ENCODE results near the gene ALOX12B.
A peak's percentile ranks its signal among the peaks of the same experiment; 100 is the strongest.

DNA sequence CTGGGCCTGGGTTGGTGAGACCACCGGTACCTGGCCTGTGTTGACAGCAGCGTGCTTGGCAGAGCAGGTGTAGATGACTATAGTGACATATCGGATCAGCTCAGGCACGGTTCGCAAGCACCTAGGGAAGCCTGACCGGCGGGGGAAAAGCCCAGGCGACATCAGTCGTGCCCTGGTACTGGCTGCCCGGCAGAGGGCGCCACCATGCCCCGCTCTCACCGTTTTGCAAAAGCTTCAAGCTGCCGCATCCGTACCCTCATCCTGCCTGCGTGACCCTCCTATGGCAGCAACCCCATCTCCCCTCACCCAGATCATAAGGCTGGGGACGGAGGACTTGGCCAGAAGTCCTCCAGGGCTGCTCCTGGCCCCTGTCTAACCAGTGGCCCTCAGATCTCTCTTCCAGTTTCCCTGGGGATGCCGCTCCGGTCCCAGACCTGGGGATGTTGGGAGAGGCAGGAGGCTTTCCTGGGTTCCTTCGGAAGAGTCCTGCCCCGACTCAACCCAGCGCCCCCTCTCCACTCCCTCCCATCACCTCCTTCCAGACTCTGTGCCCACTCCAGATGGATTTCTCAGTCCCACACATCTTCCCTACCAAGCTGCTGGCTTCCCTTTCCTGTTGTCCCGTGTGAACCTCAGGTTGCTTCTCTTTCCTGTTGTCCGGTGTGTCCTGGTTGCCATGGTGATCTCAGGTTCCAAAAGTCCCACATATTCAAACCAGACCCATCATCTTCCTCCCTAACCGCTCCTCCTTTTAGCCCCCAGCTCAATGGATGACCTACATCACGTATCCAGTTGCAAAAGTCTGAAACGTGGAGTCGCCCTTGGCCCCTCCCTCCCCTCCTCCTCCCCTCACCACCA lies 13.7 kb downstream of the ALOX12B start:
- TF ChIP-seq, protein P1, sequence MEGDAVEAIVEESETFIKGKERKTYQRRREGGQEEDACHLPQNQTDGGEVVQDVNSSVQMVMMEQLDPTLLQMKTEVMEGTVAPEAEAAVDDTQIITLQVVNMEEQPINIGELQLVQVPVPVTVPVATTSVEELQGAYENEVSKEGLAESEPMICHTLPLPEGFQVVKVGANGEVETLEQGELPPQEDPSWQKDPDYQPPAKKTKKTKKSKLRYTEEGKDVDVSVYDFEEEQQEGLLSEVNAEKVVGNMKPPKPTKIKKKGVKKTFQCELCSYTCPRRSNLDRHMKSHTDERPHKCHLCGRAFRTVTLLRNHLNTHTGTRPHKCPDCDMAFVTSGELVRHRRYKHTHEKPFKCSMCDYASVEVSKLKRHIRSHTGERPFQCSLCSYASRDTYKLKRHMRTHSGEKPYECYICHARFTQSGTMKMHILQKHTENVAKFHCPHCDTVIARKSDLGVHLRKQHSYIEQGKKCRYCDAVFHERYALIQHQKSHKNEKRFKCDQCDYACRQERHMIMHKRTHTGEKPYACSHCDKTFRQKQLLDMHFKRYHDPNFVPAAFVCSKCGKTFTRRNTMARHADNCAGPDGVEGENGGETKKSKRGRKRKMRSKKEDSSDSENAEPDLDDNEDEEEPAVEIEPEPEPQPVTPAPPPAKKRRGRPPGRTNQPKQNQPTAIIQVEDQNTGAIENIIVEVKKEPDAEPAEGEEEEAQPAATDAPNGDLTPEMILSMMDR (conservative IDR thresholded peaks at IDR 0.05) = peak; percentile 76
- TF ChIP-seq EZH2 (IDR thresholded peaks at IDR 0.05; ENCODE audit: low read depth) = no peak

Data from PC-9 (cell line).